HCT116 (cell line): Measurements from ENCODE around the gene DDX47. TPM values are rescaled to one million over a fixed set of nuclear protein-coding genes. Genes with fewer than 3 reads are reported as not detected.

Source experiments
- ATAC-seq: fragments of 200-7000 bp; cut with Tn5 transposase; 2 replicates; pipeline ENCODE4 v1.9.1; 2020; ENCODE audit warnings: mild to moderate bottlenecking, moderate library complexity
- BruUV-seq: library from RNA; stranded (reverse); fragments of 400-500 nt; replicated peaks from 2 replicates; lab custom pipeline; 2021; lab: Mats Ljungman, UMichigan
- CTCF ChIA-PET: fragments of 300-600 bp; sonication (Branson Sonifier 250); formaldehyde crosslinking; loops from one replicate; lab custom pipeline; 2021; ENCODE audit warnings: antibody characterized with exemption; lab: Charles Lee
- POLR2A ChIA-PET: fragments of 300-600, 350-600 bp; sonication (Branson Sonifier 250); formaldehyde crosslinking; loops from one replicate; lab custom pipeline; 2021; ENCODE audit warnings: antibody characterized with exemption; lab: Charles Lee
- RAD21 ChIA-PET, 2 experiments: fragments of 300-600 bp; sonication (Branson Sonifier 250); formaldehyde crosslinking; loops; one replicate each; lab custom pipeline; 2023; ENCODE audit warnings: low total read pairs in 2 of 2; ENCODE audit not compliant: uncharacterized antibody in 2 of 2, unreplicated experiment in 2 of 2, low non-redundant PET in 1 of 2; lab: Charles Lee
- DNase-seq: peaks from one replicate; pipeline ENCODE4 v3.0.0-alpha.2; 2010; ENCODE audit warnings: low read depth, low spot score
- H2AFZ ChIP-seq: fragments of 200-600 bp; shearing (Covaris generic), sonication (generic); 2 replicates; pipeline ENCODE4 v1.6.1; 2017; ENCODE audit warnings: low read depth, mixed run types, mixed read lengths, antibody characterized with exemption, low read length; ENCODE audit not compliant: poor library complexity, severe bottlenecking
- H3K27ac ChIP-seq: 2 replicates; pipeline ENCODE4 v1.5.1; 2012; ENCODE audit warnings: low read depth, low read length
- H3K27me3 ChIP-seq: fragments of 200-600 bp; sonication (generic); 2 replicates; pipeline ENCODE4 v1.6.1; 2016; ENCODE audit warnings: mixed run types, low read length, mixed read lengths; ENCODE audit not compliant: insufficient read depth
- H3K36me3 ChIP-seq, 2 experiments: fragments of 200-500 bp in 1 of 2; fragments of 200-600 bp in 1 of 2; sonication (Bioruptor generic) in 1 of 2; sonication (generic) in 1 of 2; 2 replicates each; pipeline versions ENCODE4 v1.5.1 to v1.6.1; 2014 to 2016; ENCODE audit warnings: low read length in 2 of 2, inconsistent platforms in 1 of 2, mixed read lengths in 1 of 2, mixed run types in 1 of 2; ENCODE audit not compliant: insufficient read depth in 2 of 2, control insufficient read depth in 1 of 2
- H3K4me1 ChIP-seq, 2 experiments: fragments of 200-600 bp in 1 of 2; sonication (generic) in 1 of 2; 2 replicates each; pipeline versions ENCODE4 v1.5.1 to v1.6.1; 2012 to 2017; ENCODE audit warnings: low read length in 2 of 2, inconsistent platforms in 1 of 2, mild to moderate bottlenecking in 1 of 2, mixed read lengths in 1 of 2, mixed run types in 1 of 2, moderate library complexity in 1 of 2; ENCODE audit not compliant: insufficient read depth in 2 of 2, control insufficient read depth in 1 of 2
- H3K4me2 ChIP-seq: fragments of 200-600 bp; sonication (generic); 2 replicates; pipeline ENCODE4 v1.6.1; 2017; ENCODE audit warnings: mixed run types, low read length, mixed read lengths
- H3K4me3 ChIP-seq, 2 experiments: fragments of 200-600 bp in 1 of 2; sonication (generic) in 1 of 2; replicated peaks in 1 of 2; 2 replicates each; pipeline ENCODE4 v1.5.1; 2011 to 2016; ENCODE audit warnings: low read length in 2 of 2, control low read depth in 1 of 2, low read depth in 1 of 2, mild to moderate bottlenecking in 1 of 2, mixed read lengths in 1 of 2, mixed run types in 1 of 2
- H3K79me2 ChIP-seq: fragments of 200-600 bp; sonication (generic); 2 replicates; pipeline ENCODE4 v1.6.1; 2017; ENCODE audit warnings: mild to moderate bottlenecking, mixed run types, low read length, moderate library complexity, mixed read lengths; ENCODE audit not compliant: insufficient read depth
- H3K9ac ChIP-seq: fragments of 200-600 bp; sonication (generic); 2 replicates; pipeline ENCODE4 v1.6.1; 2016; ENCODE audit warnings: low read length, mixed read lengths
- H3K9me2 ChIP-seq: fragments of 200-600 bp; sonication (generic), shearing (Covaris generic); 2 replicates; pipeline ENCODE4 v1.6.1; 2017; ENCODE audit warnings: mixed run types, mild to moderate bottlenecking, moderate library complexity; ENCODE audit not compliant: insufficient read depth
- H3K9me3 ChIP-seq, 2 experiments: fragments of 200-500 bp in 1 of 2; fragments of 200-600 bp in 1 of 2; sonication (Bioruptor generic) in 1 of 2; sonication (generic) in 1 of 2; 2 replicates each; pipeline ENCODE4 v1.6.1; 2014 to 2017; ENCODE audit warnings: low read length in 2 of 2, mixed read lengths in 2 of 2, inconsistent platforms in 1 of 2, low read depth in 1 of 2, mild to moderate bottlenecking in 1 of 2, mixed run types in 1 of 2, moderate library complexity in 1 of 2; ENCODE audit not compliant: control insufficient read depth in 1 of 2, insufficient read depth in 1 of 2
- H4K20me1 ChIP-seq: fragments of 200-600 bp; sonication (generic), shearing (Covaris generic); 2 replicates; pipeline ENCODE4 v1.6.1; 2017; ENCODE audit warnings: mixed run types, mild to moderate bottlenecking, moderate library complexity; ENCODE audit not compliant: insufficient read depth
- ATF3 ChIP-seq: IDR thresholded peaks from 2 replicates; pipeline ENCODE4 v1.6.1; 2012
- CEBPB ChIP-seq: IDR thresholded peaks from 2 replicates; pipeline ENCODE4 v1.6.1; 2012; ENCODE audit warnings: low read depth
- EGR1 ChIP-seq: IDR thresholded peaks from 2 replicates; pipeline ENCODE4 v1.6.1; 2012; ENCODE audit warnings: low read depth
- EZH2 ChIP-seq: fragments of 200-600 bp; sonication (generic); IDR thresholded peaks from 2 replicates; pipeline ENCODE4 v1.6.1; 2017; ENCODE audit warnings: antibody characterized with exemption, mixed run types
- EZH2phosphoT487 ChIP-seq: fragments of 200-600 bp; IDR thresholded peaks from 2 replicates; pipeline ENCODE4 v1.6.1; 2018; ENCODE audit warnings: antibody characterized with exemption, borderline replicate concordance
- POLR2AphosphoS5 ChIP-seq: IDR thresholded peaks from 2 replicates; pipeline ENCODE4 v1.6.1; 2011; ENCODE audit warnings: mild to moderate bottlenecking, low read depth, low read length, moderate library complexity
- RAD21 ChIP-seq: IDR thresholded peaks from 2 replicates; pipeline ENCODE4 v1.6.1; 2012; ENCODE audit warnings: low read depth, mild to moderate bottlenecking
- SP1 ChIP-seq: IDR thresholded peaks from 2 replicates; pipeline ENCODE4 v1.6.1; 2012; ENCODE audit warnings: low read depth
- SRF ChIP-seq: IDR thresholded peaks from 2 replicates; pipeline ENCODE4 v1.6.1; 2012; ENCODE audit warnings: low read depth
- YY1 ChIP-seq: IDR thresholded peaks from 2 replicates; pipeline ENCODE4 v1.6.1; 2011; ENCODE audit warnings: low read length, low read depth, moderate library complexity, mild to moderate bottlenecking; ENCODE audit not compliant: insufficient replicate concordance; ENCODE audit errors: extremely low read depth
- ZNF274 ChIP-seq: fragments of 200-500 bp; sonication (Bioruptor generic); IDR thresholded peaks from 2 replicates; pipeline ENCODE4 v1.6.1; 2014; ENCODE audit warnings: mild to moderate bottlenecking, low read depth, low read length, inconsistent platforms
- intact Hi-C: fragments of 100-400 bp; cut with micrococcal nuclease; formaldehyde crosslinking; loops from 2 replicates; pipeline ENCODE4 v1.10.0; 2022
- total RNA-seq: library from RNA; stranded (reverse); gene quantifications from one replicate; pipeline ENCODE4 v1.2.1, GENCODE V29; 2021; ENCODE audit not compliant: unreplicated experiment
- TF ChIP-seq, protein P1 (sequence below): IDR thresholded peaks from 2 replicates; pipeline ENCODE4 v1.6.1; 2012
- TF ChIP-seq, protein P2 (sequence below): IDR thresholded peaks from 2 replicates; pipeline ENCODE4 v1.6.1; 2011; ENCODE audit warnings: mild to moderate bottlenecking, low read length, moderate library complexity; ENCODE audit not compliant: insufficient replicate concordance; ENCODE audit errors: extremely low read depth

Gene DDX47
- total RNA-seq, 1 experiment from 2014 or later = 103 TPM

DNA sequence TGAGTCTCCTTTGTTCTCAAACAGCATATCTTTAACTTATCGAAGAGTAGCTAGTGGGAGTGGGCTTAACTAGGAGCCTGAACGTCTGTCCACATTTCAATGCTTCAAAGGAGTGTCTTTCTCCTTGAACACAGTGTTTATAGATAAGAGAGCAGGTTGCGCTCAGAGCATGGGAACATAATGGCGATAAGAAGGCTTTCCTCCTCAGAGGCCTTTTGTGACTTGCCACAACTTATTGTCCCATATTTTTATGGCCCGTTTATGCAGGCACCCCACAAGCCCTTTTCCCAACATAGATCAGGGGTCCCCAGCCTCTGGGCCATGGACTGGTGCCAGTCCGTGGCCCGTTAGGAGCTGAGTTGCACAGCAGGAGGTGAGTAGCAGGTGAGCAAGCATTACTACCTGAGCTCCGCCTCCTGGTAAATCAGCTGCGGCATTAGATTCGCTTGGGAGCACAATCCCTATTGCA lies 2.6 kb upstream of the DDX47 start:
- BruUV-seq = no TSS peak
- DNase-seq = no peak
- no peak overlapping the region for H3K9ac ChIP-seq
- peaks cover 7 to 12% of the 10 kb centered on the region in 2 experiments; a peak in 3 of 4 replicates for H3K36me3 ChIP-seq
- CTCF ChIA-PET = no interaction called here
- H4K20me1 ChIP-seq = no peaks in the 10 kb centered on the region
- H3K27ac ChIP-seq = no peak overlapping the region
- POLR2A ChIA-PET = no interaction called here
- no peak overlapping the region for H3K4me2 ChIP-seq
- H3K27me3 ChIP-seq = no peaks in the 10 kb centered on the region
- no peak overlapping the region for H2AFZ ChIP-seq
- peaks cover 25% of the 10 kb centered on the region for H3K79me2 ChIP-seq
- RAD21 ChIA-PET = no interaction called here
- intact Hi-C loops = loop anchor here (10.0 kb wide), 2 partner anchors 174 to 284 kb away; no protein-coding TSS in a partner anchor
- TF ChIP-seq ZNF274 (no peak), EZH2phosphoT487 (no peak), CEBPB (no peak), POLR2AphosphoS5 (no peak), SP1 (no peak), ATF3 (no peak), RAD21 (no peak), EGR1 (no peak), EZH2 (no peak), YY1 (no peak), SRF (no peak)
- TF ChIP-seq, protein P1, sequence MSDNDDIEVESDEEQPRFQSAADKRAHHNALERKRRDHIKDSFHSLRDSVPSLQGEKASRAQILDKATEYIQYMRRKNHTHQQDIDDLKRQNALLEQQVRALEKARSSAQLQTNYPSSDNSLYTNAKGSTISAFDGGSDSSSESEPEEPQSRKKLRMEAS = no peak
- TF ChIP-seq, protein P2, sequence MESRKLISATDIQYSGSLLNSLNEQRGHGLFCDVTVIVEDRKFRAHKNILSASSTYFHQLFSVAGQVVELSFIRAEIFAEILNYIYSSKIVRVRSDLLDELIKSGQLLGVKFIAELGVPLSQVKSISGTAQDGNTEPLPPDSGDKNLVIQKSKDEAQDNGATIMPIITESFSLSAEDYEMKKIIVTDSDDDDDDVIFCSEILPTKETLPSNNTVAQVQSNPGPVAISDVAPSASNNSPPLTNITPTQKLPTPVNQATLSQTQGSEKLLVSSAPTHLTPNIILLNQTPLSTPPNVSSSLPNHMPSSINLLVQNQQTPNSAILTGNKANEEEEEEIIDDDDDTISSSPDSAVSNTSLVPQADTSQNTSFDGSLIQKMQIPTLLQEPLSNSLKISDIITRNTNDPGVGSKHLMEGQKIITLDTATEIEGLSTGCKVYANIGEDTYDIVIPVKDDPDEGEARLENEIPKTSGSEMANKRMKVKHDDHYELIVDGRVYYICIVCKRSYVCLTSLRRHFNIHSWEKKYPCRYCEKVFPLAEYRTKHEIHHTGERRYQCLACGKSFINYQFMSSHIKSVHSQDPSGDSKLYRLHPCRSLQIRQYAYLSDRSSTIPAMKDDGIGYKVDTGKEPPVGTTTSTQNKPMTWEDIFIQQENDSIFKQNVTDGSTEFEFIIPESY = no peak
- H3K4me3 ChIP-seq = no peak overlapping the region
- ATAC-seq = no peak
- no peaks in the 10 kb centered on the region for H3K9me3 ChIP-seq
- no peaks in the 10 kb centered on the region for H3K9me2 ChIP-seq
- peaks cover 7 to 48% of the 10 kb centered on the region in 2 experiments; a peak in 3 of 4 replicates for H3K4me1 ChIP-seq
